Endothelial cell (in vitro differentiated cells): ENCODE measurements around the gene MRPS23. TPM values are rescaled to one million over a fixed set of nuclear protein-coding genes. Genes with fewer than 3 reads are reported as not detected.
A peak's percentile ranks its signal among the peaks of the same experiment; 100 is the strongest.

ENCODE experiments used
- DNase-seq: peaks from one replicate; pipeline ENCODE4 v3.0.0; 2021; ENCODE audit warnings: low spot score
- H3K27ac Mint-ChIP-seq: one replicate; pipeline ENCODE4 v1.8.0; 2021; ENCODE audit warnings: mixed read lengths, inconsistent platforms; ENCODE audit not compliant: unreplicated experiment
- H3K27me3 Mint-ChIP-seq: one replicate; pipeline ENCODE4 v1.8.0; 2021; ENCODE audit warnings: mild to moderate bottlenecking, moderate library complexity, mixed read lengths, inconsistent platforms; ENCODE audit not compliant: unreplicated experiment
- H3K36me3 Mint-ChIP-seq: one replicate; pipeline ENCODE4 v1.8.0; 2021; ENCODE audit warnings: mild to moderate bottlenecking, low read depth, mixed read lengths, inconsistent platforms; ENCODE audit not compliant: unreplicated experiment
- H3K4me1 Mint-ChIP-seq: one replicate; pipeline ENCODE4 v1.8.0; 2021; ENCODE audit warnings: mild to moderate bottlenecking, mixed read lengths, inconsistent platforms; ENCODE audit not compliant: unreplicated experiment
- H3K4me3 Mint-ChIP-seq: one replicate; pipeline ENCODE4 v1.8.0; 2021; ENCODE audit warnings: mild to moderate bottlenecking, mixed read lengths, inconsistent platforms; ENCODE audit not compliant: unreplicated experiment
- H3K9me3 Mint-ChIP-seq: one replicate; pipeline ENCODE4 v1.8.0; 2021; ENCODE audit warnings: mixed read lengths, inconsistent platforms; ENCODE audit not compliant: unreplicated experiment
- total RNA-seq: library from RNA; stranded (reverse); fragmentation: NEBNext Ultra II Directional; extraction: Animal tissue kit (Norgen Biotek cat#: 25700); gene quantifications from one replicate; pipeline ENCODE4 v1.2.1, GENCODE V29; 2021; ENCODE audit not compliant: unreplicated experiment
- TF ChIP-seq, protein P1 (sequence below): fragments of 200-600 bp; sonication (generic); IDR thresholded peaks from one replicate; pipeline ENCODE4 v1.5.0; 2021; ENCODE audit warnings: antibody characterized with exemption; ENCODE audit not compliant: unreplicated experiment

The MRPS23 gene
- total RNA-seq, 1 donor from 2014 or later, result 39.3 TPM

DNA sequence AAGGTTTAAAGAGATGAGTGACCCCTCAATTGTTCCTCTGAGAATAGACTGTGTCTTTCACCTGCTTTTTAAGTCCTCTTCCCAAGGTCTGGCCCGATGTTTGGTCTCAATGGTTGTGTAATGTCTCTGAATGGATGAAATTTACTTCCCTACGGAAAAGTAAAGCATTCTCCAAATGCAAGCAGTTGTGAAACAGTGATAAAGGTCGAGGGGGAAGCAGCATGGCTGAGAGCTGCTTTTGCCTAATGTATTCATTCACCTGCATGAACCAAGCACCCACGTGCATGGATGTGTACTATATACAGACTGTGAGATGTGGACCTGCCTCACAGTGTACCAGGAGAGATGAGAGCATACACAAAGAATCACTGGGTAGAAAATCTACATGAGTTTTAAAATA lies 11.4 kb downstream of the MRPS23 start:
- H3K36me3 Mint-ChIP-seq, result peaks cover 7% of the 10 kb centered on the region
- H3K27ac Mint-ChIP-seq, result no peak overlapping the region
- no peaks in the 10 kb centered on the region for H3K9me3 Mint-ChIP-seq
- no peak for DNase-seq
- TF ChIP-seq, protein P1, sequence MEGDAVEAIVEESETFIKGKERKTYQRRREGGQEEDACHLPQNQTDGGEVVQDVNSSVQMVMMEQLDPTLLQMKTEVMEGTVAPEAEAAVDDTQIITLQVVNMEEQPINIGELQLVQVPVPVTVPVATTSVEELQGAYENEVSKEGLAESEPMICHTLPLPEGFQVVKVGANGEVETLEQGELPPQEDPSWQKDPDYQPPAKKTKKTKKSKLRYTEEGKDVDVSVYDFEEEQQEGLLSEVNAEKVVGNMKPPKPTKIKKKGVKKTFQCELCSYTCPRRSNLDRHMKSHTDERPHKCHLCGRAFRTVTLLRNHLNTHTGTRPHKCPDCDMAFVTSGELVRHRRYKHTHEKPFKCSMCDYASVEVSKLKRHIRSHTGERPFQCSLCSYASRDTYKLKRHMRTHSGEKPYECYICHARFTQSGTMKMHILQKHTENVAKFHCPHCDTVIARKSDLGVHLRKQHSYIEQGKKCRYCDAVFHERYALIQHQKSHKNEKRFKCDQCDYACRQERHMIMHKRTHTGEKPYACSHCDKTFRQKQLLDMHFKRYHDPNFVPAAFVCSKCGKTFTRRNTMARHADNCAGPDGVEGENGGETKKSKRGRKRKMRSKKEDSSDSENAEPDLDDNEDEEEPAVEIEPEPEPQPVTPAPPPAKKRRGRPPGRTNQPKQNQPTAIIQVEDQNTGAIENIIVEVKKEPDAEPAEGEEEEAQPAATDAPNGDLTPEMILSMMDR, result no peak
- H3K4me1 Mint-ChIP-seq, result peaks cover 3% of the 10 kb centered on the region
- H3K27me3 Mint-ChIP-seq, result peaks cover 4% of the 10 kb centered on the region
- no peak overlapping the region for H3K4me3 Mint-ChIP-seq

DNA sequence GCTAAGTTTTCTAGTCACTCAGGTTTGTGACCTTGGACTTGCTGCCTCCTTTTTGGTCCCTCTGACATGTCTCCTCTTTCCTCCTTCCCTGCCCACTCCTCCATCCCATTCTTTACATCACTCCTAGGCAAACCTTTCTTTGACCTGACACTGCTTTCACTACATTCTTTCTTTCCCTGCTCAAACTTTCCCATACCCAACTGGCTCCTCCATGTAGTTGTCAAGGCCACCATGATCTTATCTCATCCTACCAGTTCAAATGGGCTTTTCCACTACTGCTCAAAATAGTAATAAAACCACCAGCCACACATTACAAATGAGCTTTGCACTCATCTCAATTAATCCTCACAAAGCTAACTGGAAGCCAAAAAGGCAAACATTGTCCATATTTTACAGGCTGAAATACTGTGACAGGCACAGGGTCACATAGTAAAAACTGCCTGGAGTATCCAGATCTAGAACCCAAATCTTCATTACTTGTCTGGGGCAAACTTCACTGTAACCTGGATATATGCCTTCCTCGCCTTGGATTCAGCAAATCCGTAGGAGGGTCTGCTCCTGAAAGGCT lies 14.4 kb downstream of the MRPS23 start:
- no peak for DNase-seq
- peaks cover 3% of the 10 kb centered on the region for H3K4me1 Mint-ChIP-seq
- H3K36me3 Mint-ChIP-seq, result peaks cover 3% of the 10 kb centered on the region
- H3K27me3 Mint-ChIP-seq, result peaks cover 6% of the 10 kb centered on the region
- H3K9me3 Mint-ChIP-seq, result no peaks in the 10 kb centered on the region
- TF ChIP-seq, protein P1, result no peak
- no peak overlapping the region for H3K4me3 Mint-ChIP-seq
- no peak overlapping the region for H3K27ac Mint-ChIP-seq

GRCh38 chr17:57834146-57834741 lies 15.6 kb downstream of the MRPS23 start:
- no peak for DNase-seq
- Mint-ChIP-seq H3K4me3 (no peak overlapping the region), H3K9me3 (no peaks in the 10 kb centered on the region), H3K27me3 (peaks cover 6% of the 10 kb centered on the region), H3K36me3 (peaks cover 3% of the 10 kb centered on the region), H3K4me1 (peaks cover 3% of the 10 kb centered on the region), H3K27ac (no peak overlapping the region)
- TF ChIP-seq, protein P1, result no peak

DNA sequence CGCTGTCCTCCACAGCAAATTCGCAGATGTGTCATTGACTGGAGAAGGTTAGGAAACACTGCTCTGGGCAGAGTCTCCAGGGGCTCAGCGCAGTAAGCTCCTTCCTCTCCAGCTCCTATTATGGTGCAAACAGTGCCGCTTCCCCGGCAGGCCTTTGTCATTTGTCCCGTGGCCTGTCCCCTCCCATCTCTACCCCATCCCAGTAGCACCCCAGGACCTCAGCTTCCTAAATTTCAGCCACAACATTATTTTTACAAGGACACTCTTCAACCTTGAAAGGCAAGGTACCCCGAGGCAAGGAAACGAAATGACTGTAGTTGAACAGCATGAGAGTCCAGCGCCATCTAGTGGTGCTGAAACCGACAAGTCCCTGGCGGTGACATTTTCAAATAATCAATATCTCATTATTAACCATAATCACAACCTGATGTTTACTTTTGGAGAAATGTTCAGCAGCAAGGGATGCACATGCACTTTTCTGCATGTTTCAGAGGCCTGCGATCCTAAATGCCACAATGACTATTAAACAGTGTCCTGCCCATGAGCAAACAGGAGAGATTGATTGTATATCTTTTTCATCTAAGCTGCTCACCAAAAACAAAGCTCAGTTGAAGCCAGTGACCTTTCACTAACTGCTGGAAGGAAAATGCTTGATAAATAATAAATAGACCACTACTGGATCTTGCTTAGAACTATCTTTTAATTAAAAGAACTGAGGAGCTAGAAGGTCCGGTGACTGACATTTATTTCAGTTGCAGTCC lies 16.5 kb downstream of the MRPS23 start:
- Mint-ChIP-seq H3K4me1 (peaks cover 3% of the 10 kb centered on the region), H3K27ac (no peak overlapping the region), H3K27me3 (peaks cover 6% of the 10 kb centered on the region)

More for the DNA sequence above, 16.5 kb downstream of the MRPS23 start:
- TF ChIP-seq, protein P1, result peak; percentile 87
- peak; percentile 66 for DNase-seq
- H3K36me3 Mint-ChIP-seq, result peaks cover under 1% of the 10 kb centered on the region
- no peaks in the 10 kb centered on the region for H3K9me3 Mint-ChIP-seq
- H3K4me3 Mint-ChIP-seq, result no peak overlapping the region
